Neural progenitor cell (in vitro differentiated cells): ENCODE data around the gene MRM1. TPM values are rescaled to one million over a fixed set of nuclear protein-coding genes. Genes with fewer than 3 reads are reported as not detected.

Experiments
- total RNA-seq: library from RNA; depleted of rRNA; stranded (reverse); fragments of >200 nt; gene quantifications from 2 replicates; pipeline ENCODE4 v1.2.3, GENCODE V29; 2015; ENCODE audit warnings: low replicate concordance

Gene MRM1
- total RNA-seq, 1 donor from 2014 or later, result 0.65 TPM

Other genes starting within 250 kb of the MRM1 start
- gene TBC1D3H, start 213.1 kb upstream of the MRM1 start, total RNA-seq, result not detected in 2 replicates
- gene ZNHIT3, start 114.9 kb upstream of the MRM1 start, total RNA-seq, result 68.4 and 83.5 TPM in 2 replicates
- 72.4 and 101 TPM in 2 replicates for gene MYO19, start 66.7 kb upstream of the MRM1 start, total RNA-seq
- gene PIGW, start 66.6 kb upstream of the MRM1 start, total RNA-seq, result 7.0 and 10.2 TPM in 2 replicates
- 44.4 and 79.5 TPM in 2 replicates for gene GGNBP2, start 56.7 kb upstream of the MRM1 start, total RNA-seq
- 14.4 and 27.3 TPM in 2 replicates for gene DHRS11, start 9.7 kb upstream of the MRM1 start, total RNA-seq